HG03575 (cell line): ENCODE measurements around the gene DPP3.

Experiments used
- ATAC-seq: cut with Tn5 transposase; IDR thresholded peaks from one replicate; pipeline ENCODE4 v1.9.1; 2021; ENCODE audit not compliant: unreplicated experiment, insufficient number of reproducible peaks, low FRiP score; ENCODE audit errors: extremely low read depth

Gene DPP3

GRCh38 chr11:66546368-66546965 lies 66.2 kb downstream of the DPP3 start, which contains the start of gene ACTN3:
ACTN3 (plus strand) TSS chr11:66546903; CDS start chr11:66546938, 35 bp downstream.
- no peak for ATAC-seq

DNA sequence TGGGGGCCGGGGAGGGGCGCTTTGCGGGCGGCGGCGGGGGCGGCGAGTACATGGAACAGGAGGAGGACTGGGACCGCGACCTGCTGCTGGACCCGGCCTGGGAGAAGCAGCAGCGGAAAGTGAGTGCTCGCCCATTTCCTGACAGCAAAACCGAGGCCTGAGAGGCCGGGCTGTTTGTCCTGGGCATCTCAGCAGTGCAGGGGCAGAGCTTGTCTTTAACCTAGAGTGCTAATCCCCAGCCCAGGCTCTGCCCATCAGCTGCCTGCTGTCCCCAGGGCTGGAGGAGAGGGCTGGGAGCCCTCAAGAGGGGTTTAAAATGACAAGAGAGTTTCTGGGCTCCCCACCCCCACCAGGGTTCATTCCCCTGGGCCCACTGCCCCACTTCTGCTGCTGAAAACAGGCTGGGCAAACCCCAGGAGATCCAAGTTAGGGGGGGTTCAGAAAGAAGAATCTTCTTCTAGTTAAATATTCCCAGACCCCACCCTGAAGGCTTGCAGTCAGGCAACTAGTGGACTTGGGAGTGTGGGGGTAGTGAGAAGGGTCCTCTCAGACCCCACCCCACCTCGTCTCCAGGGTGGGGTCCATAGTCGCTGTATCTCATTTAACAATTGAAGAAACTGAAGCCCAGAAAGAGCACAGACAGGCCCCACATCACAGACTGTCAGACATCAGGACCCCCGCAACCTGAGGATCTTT lies 66.9 kb downstream of the DPP3 start:
- no peak for ATAC-seq

GRCh38 chr11:66547662-66548009 lies 67.4 kb downstream of the DPP3 start:
- no peak for ATAC-seq

GRCh38 chr11:66548041-66548440 lies 67.8 kb downstream of the DPP3 start:
- no peak for ATAC-seq

GRCh38 chr11:66548774-66549630 lies 68.8 kb downstream of the DPP3 start:
- ATAC-seq, result no peak

DNA sequence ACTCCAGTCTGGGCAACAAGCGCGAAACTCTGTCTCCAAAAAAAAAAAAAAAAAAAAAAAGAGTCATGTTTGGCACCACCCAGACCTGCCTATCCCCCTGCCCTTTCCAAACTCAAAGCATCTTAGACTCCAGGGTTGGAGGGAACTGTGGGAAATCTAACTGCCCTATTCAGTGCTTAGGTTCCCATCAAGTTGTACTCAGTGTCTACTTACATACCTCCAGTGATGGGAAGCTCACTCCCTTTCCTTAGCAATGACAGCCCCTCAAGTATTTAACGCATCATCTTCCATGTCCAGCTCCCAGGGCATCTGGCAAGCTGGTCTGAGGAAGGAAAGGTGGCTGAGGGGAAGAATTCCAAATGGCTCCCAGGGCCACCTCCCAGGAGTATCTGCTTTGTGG lies 69.5 kb downstream of the DPP3 start:
- ATAC-seq, result no peak

DNA sequence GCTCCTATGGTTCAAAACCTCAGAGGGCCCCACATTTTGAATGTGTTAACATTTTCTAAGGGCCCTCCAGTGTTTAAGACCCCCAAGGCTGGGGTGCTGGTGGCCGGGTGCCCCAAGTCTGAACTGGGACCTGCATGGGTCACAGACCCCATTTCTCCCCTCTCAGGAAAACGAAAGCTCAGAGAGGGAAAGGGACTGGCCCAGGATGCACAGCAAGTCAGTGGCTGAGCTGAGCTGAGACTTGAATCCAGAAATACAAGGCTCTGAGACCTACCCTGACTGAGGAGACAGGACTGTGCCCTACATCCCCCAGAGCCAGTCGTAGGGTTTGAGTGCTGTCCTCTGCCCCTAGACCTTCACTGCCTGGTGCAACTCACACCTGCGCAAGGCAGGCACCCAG lies 70.7 kb downstream of the DPP3 start:
- no peak for ATAC-seq

DNA sequence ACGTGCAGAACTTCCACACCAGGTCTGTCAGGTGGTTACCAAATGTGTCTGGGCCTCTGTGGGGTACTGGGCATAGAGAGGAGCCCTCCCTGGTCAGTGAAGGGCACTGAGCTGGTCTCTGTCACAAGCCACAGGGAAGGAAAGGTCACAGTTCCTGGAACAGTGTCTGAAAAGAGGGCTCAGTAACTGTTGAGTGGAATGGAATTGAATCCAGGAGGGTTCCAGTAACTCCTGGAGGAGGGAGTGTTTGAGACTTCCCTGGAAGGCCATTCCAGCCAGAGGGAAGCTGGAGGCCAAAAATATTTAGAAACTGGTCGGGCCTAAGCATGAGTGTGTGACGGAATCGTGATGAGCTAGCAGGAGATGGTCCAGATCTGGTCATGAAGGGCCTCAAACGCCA lies 74.4 kb downstream of the DPP3 start:
- no peak for ATAC-seq

DNA sequence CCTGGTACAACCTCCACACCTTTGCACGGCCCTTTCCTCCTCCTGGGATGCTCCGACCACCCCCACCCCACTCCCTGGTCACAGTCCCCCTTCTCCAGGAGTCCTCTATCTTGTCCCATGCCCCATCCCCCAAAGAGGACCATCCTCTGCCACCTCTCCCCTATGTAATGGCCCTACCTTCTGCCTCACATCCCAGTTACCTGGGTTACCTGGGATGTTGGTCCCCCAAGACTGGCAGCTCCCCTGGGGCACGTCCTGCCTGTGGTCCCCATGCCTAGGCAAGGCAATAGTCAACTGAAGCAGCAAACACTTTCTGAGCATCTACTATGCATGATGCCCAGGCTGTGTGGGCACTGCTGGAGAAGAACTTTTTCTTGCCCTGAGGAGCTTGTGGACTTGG lies 75.2 kb downstream of the DPP3 start:
- ATAC-seq, result no peak

DNA sequence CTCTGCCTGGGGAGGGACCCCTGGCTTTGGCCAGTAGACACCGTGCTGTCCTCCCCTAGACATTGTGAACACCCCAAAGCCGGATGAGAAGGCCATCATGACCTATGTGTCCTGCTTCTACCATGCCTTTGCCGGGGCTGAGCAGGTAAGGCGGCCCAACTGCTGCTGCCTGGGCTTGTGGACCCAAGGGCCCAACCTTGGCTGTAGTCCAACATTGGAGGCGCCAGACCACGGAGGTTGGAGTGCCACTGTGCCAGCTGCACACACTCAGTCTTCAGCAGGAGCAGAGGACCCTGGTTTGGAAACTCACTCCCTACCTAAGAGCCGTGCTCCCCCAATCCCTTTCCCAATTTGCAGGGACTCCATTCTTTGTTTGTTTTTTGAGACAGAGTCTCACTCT lies 75.9 kb downstream of the DPP3 start:
- ATAC-seq, result no peak

GRCh38 chr11:66557733-66558326 lies 77.6 kb downstream of the DPP3 start:
- ATAC-seq, result no peak
